Esophagus (tissue), 2 donors: ENCODE data around the gene PPP1R3C. TPM values are rescaled to one million over a fixed set of nuclear protein-coding genes. Genes with fewer than 3 reads are reported as not detected.

Source experiments
- H3K27ac ChIP-seq, 2 donors: one replicate each; pipeline ENCODE4 v1.5.1; 2013; ENCODE audit warnings: low read depth in 2 of 2, mild to moderate bottlenecking in 2 of 2, inconsistent platforms in 1 of 2, low read length in 1 of 2, moderate library complexity in 1 of 2
- H3K27me3 ChIP-seq, 2 donors: one replicate each; pipeline ENCODE4 v1.6.1; 2013; ENCODE audit warnings: low read length in 2 of 2, control low read depth in 1 of 2, mild to moderate bottlenecking in 1 of 2; ENCODE audit not compliant: insufficient read depth in 2 of 2, control insufficient read depth in 1 of 2
- H3K36me3 ChIP-seq, 2 donors: one replicate each; pipeline ENCODE4 v1.6.1; 2013; ENCODE audit warnings: low read length in 1 of 2; ENCODE audit not compliant: control insufficient read depth in 2 of 2, insufficient read depth in 2 of 2
- H3K4me1 ChIP-seq, 2 donors: one replicate each; pipeline ENCODE4 v1.6.1; 2013; ENCODE audit warnings: low read length in 1 of 2; ENCODE audit not compliant: control insufficient read depth in 2 of 2, insufficient read depth in 2 of 2
- H3K4me3 ChIP-seq, 2 donors: one replicate each; pipeline ENCODE4 v1.5.1; 2013; ENCODE audit warnings: low read length in 2 of 2, mild to moderate bottlenecking in 2 of 2, low read depth in 1 of 2, moderate library complexity in 1 of 2
- H3K9me3 ChIP-seq, 2 donors: one replicate each; pipeline ENCODE4 v1.6.1; 2013; ENCODE audit warnings: mild to moderate bottlenecking in 2 of 2, low read depth in 1 of 2, low read length in 1 of 2, moderate library complexity in 1 of 2; ENCODE audit not compliant: control insufficient read depth in 2 of 2, insufficient read depth in 1 of 2
- WGBS, 2 donors: extraction: QIAGEN DNeasy Blood & Tissue Kit; methylation state at CpG; one replicate each; pipeline ENCODE4 v1.1.7; 2013; 5-methylcytosine and 5-hydroxymethylcytosine counted together
- polyA plus RNA-seq, 2 donors: library from polyadenylated mRNA; stranded (reverse); fragments of 200-250 nt; gene quantifications; one replicate each; pipeline ENCODE4 v1.2.3, GENCODE V29; 2013
- donor health status: healthy with polysubstance abuse.
- donor health status: Bipolar disorder and iron deficiency.

Gene PPP1R3C
- 10 to 100 TPM; 50.0 to 59.4 TPM for polyA plus RNA-seq

DNA sequence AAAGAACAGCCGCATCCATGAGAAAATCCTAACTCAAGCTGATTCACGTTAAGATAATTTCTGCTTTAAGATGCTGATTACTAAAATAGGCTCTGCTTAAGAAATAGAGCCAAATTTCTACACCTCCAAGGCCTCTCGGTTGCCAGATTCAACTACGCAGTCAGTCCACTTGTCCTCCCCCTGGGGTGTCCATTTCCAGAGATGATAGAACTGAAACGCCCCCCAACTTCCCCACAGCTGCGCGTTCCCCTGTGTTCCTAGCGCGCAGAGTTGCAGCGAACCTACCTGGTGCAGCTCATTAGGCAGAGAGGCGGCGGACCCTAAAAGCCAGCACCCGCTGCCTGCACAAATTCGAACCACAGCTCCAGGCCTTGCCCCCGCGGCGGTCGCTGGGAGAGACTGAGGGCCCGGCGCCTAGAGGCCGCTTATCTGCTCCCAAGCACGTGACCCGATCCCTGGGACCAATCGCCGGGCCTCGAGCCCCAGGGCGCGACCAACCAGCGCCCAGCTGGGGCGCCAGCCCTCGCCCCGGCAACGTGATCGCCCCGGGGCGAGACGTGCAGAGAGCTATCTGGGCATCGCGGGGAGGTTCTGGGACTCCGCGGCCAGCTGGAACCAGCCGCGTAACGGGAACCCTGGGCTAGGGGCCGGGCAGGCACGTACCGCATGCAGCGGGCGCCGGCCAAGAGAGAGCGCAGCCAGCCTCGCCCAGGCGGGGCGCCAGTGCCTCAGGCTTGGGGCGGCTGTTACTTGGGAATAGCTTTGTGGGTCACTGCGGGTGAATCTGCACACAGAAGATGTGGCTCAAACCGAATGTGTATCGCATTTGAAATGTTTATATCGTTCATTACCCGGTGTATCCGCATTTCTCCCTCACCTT lies at the start of gene PPP1R3C:
Gene PPP1R3C (minus strand): TSS at position 401 of the 880 bp plus-strand sequence. CDS start 102 bp downstream, at position 299.
- peaks cover 0 to 4% of the 10 kb centered on the region in 2 donors for H3K4me1 ChIP-seq
- WGBS, 2 donors = 3 to 4% methylated on average over 61 of the region's 61 CpGs
- no peaks in the 10 kb centered on the region for H3K27me3 ChIP-seq
- H3K9me3 ChIP-seq = no peaks in the 10 kb centered on the region
- H3K27ac ChIP-seq = peak within 1 kb of the TSS; percentile 9 to 85
- H3K4me3 ChIP-seq = peak within 1 kb of the TSS; percentile 60 to 68
- peaks cover 0 to 5% of the 10 kb centered on the region in 2 donors for H3K36me3 ChIP-seq

- no peak overlapping the region for H3K4me3 ChIP-seq
- H3K27ac ChIP-seq = no peak overlapping the region
- no peaks in the 10 kb centered on the region for H3K36me3 ChIP-seq
- H3K4me1 ChIP-seq = peaks cover 0 to 2% of the 10 kb centered on the region in 2 donors
- H3K9me3 ChIP-seq = no peaks in the 10 kb centered on the region
- no peaks in the 10 kb centered on the region for H3K27me3 ChIP-seq
- 58 to 64% methylated on average over 12 of the region's 12 CpGs for WGBS, 2 donors
These were observed 48.7 kb upstream of the PPP1R3C start for GRCh38 chr10:91681361-91682276.

- Histone ChIP-seq H3K4me3 (no peak overlapping the region), H3K27me3 (no peaks in the 10 kb centered on the region), H3K27ac (no peak overlapping the region), H3K36me3 (no peaks in the 10 kb centered on the region), H3K9me3 (no peaks in the 10 kb centered on the region), H3K4me1 (peaks cover 0 to 2% of the 10 kb centered on the region in 2 donors)
- WGBS, 2 donors = 89 to 93% methylated on average over 3 of the region's 3 CpGs
These were observed 47.6 kb upstream of the PPP1R3C start for GRCh38 chr10:91680487-91680886.

DNA sequence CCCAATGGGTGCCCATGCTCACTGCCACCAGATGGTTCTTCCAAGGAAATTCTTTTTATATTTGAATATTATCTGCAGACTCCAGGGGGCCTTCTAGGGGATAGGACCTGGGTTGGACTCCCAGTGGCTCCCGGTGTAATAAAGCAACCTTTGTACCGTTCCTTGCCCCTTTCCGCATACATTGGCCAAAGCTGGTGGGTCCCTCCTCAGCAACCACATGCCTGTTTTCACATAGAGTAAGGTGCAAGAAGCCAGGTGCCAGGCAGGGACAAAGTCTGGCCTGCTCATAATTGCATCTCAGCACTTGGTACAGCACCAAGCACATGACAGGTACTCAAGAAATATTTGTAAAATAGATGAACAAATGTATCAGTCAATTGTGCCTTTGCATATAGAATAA lies 46.4 kb upstream of the PPP1R3C start:
- H3K4me1 ChIP-seq = peaks cover 0 to 2% of the 10 kb centered on the region in 2 donors
- no peaks in the 10 kb centered on the region for H3K36me3 ChIP-seq
- H3K9me3 ChIP-seq = no peaks in the 10 kb centered on the region
- no peaks in the 10 kb centered on the region for H3K27me3 ChIP-seq
- 82 to 98% methylated on average over 3 of the region's 3 CpGs for WGBS, 2 donors
- H3K4me3 ChIP-seq = no peak overlapping the region
- H3K27ac ChIP-seq = no peak overlapping the region

DNA sequence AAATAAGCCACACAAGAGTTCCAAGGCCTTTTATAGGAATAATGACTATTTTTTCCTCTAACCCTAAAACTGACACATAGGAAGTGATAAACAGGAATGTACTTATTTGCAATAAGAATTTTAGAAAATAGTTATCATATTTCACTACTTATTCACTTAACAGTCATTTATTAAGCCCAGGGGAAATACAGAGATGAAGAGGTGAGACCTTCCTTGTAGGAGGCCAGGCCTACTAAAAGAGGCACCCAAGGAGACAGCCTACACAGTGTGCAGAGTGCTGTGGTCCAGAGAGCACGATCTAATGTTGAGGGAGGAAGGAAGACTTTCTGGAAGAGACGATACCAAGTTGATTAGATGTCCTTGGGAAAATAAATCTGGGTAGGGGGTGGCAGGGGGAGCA lies 45.0 kb upstream of the PPP1R3C start:
- 71 to 86% methylated on average over 2 of the region's 2 CpGs for WGBS, 2 donors
- no peak overlapping the region for H3K27ac ChIP-seq
- H3K36me3 ChIP-seq = no peaks in the 10 kb centered on the region
- no peaks in the 10 kb centered on the region for H3K27me3 ChIP-seq
- no peak overlapping the region for H3K4me3 ChIP-seq
- H3K4me1 ChIP-seq = no peaks in the 10 kb centered on the region
- H3K9me3 ChIP-seq = no peaks in the 10 kb centered on the region

DNA sequence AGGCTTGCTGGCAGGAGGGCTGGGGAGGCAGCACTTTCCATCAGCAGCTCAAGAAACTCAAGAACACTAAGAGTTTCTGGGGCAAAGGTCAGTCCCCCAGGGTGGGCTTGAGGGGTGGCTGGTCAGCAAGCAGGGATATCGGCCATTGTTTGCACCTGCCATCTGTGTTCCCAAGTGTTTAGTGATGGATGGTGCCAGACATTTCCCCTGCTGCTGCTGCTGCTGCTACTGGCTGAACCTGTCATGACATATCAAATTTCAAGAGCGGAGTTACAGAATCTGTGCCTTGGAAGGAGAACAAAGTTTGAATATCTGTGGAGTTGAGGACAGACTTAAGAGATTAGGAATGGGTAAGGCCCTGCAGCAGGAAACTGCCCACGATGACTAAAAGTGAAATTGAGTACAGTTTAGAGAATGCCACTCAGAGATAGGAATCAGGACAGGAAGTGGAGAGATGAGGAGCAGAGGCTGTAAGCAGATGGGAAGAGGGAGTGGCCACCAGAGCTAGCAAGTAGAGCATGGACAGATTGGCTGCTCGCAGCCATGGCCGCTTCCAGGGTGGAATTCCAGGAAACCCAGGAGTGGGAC lies 39.2 kb upstream of the PPP1R3C start:
- Histone ChIP-seq H3K27me3 (no peaks in the 10 kb centered on the region), H3K27ac (no peak overlapping the region), H3K4me3 (no peak overlapping the region), H3K36me3 (no peaks in the 10 kb centered on the region), H3K4me1 (no peaks in the 10 kb centered on the region), H3K9me3 (no peaks in the 10 kb centered on the region)
- WGBS, 2 donors = 28 to 39% methylated on average over 5 of the region's 5 CpGs

DNA sequence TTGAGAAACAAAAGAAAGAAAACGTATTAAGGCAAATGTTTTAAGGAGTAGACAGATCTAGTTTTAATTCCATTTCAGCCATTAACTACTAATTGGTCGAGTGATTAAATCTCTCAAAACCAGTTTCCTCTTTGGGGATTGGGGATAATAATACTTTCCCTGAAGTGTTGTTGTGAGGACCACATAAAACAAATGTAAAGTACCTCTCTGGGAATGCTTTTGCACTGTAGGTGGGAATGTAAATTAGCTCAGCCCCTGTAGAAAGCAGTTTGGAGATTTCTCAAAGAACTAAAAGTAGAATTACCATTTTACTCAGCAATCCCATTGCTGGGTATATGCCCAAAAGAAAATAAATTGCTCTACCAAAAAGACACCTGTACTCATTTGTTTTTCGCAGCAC lies 36.0 kb upstream of the PPP1R3C start:
- Histone ChIP-seq H3K36me3 (no peaks in the 10 kb centered on the region), H3K4me3 (no peak overlapping the region)
- WGBS, 2 donors = 72 to 73% methylated on average over 3 of the region's 3 CpGs

GRCh38 chr10:91665842-91666241 lies 33.0 kb upstream of the PPP1R3C start:
- Histone ChIP-seq H3K36me3 (no peaks in the 10 kb centered on the region), H3K4me1 (no peaks in the 10 kb centered on the region), H3K4me3 (no peak overlapping the region), H3K27me3 (no peaks in the 10 kb centered on the region), H3K27ac (no peak overlapping the region), H3K9me3 (no peaks in the 10 kb centered on the region)

More for the DNA sequence above, 36.0 kb upstream of the PPP1R3C start:
- no peaks in the 10 kb centered on the region for H3K9me3 ChIP-seq
- no peaks in the 10 kb centered on the region for H3K27me3 ChIP-seq
- H3K27ac ChIP-seq = no peak overlapping the region
- no peaks in the 10 kb centered on the region for H3K4me1 ChIP-seq

DNA sequence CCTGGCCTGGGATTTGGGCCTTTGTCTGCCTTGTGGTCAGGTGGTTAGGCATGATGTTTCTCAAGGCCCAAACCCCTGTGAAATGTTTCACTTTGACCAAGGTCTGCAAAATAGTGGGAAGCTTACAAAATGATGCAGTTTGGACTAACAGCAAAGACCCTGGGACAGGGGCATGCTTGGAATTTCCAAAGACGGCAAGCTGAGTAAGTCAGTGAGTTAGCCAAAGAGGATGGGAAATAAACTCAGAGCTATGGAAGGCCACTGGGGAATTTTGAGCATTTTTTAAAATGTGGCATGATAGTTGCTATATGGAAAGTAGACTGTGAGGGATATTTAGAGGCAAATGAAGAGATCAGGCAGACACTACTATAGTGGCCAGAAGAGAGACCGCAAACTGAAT lies 31.6 kb upstream of the PPP1R3C start:
- Histone ChIP-seq H3K27me3 (no peaks in the 10 kb centered on the region), H3K4me1 (no peaks in the 10 kb centered on the region), H3K36me3 (no peaks in the 10 kb centered on the region), H3K4me3 (no peak overlapping the region), H3K27ac (no peak overlapping the region), H3K9me3 (no peaks in the 10 kb centered on the region)
- 95 to 97% methylated on average over 2 of the region's 2 CpGs for WGBS, 2 donors
